HL-60/S4 (cell line): ENCODE data around the gene GTPBP1.

Source experiments
- in situ Hi-C: fragments of 300-500 bp; cut with MboI; formaldehyde crosslinking; loops from 2 replicates; pipeline ENCODE4 v1.14.3; 2022; ENCODE audit warnings: low sequenced_read_pairs

Gene GTPBP1

DNA sequence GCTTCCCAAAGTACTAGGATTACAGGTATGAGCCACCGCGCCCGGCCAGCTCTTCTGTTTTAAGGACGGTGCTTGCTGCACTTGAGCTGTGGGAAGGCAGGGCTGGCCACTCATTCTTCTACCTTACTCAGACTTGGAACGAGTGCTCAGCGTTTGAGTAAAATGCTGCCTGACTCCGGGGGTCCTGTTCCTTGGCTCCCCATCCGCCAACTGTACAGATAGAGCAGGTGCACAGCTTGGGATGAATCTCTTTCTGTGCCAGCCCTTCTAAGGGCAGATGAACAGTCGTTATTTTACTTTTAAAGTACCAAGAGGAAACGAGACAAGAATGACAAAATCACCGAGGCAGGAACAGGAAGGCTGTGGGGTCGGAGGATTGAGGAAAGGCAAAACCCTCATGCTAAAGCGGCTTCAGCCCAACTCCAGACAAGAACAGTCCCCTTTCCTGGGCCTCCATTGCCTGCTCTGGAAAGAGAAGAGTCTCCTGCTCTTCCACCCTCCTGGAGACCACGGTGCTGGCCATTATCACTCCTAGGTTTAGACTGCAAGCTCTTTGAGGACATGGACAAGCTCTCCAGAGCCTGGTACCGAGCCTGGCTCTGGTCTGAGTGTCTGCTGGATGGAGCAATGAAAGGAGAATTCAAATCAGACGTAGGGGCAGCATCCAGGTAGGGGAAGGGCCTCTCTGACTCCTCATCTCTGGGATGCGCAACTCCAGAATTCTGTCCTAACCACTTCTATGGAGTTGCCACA, 51.1 kb downstream of the GTPBP1 start:
- in situ Hi-C loops: no loop called here

DNA sequence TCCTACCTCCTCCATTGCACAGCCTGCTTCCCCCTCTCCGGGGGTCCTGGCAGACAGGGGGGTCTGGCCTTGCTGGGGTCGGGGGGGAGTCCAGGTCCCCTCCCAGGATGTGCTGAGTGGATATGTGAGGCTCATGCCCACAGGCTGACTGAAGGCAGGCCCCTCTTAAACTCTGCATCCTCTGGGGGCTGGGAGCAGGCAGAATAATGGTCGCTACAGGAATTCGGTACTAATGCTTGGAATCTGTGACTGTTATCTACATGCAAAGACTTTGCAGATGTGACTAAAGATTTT, 51.7 kb downstream of the GTPBP1 start:
- in situ Hi-C loops: no loop called here

DNA sequence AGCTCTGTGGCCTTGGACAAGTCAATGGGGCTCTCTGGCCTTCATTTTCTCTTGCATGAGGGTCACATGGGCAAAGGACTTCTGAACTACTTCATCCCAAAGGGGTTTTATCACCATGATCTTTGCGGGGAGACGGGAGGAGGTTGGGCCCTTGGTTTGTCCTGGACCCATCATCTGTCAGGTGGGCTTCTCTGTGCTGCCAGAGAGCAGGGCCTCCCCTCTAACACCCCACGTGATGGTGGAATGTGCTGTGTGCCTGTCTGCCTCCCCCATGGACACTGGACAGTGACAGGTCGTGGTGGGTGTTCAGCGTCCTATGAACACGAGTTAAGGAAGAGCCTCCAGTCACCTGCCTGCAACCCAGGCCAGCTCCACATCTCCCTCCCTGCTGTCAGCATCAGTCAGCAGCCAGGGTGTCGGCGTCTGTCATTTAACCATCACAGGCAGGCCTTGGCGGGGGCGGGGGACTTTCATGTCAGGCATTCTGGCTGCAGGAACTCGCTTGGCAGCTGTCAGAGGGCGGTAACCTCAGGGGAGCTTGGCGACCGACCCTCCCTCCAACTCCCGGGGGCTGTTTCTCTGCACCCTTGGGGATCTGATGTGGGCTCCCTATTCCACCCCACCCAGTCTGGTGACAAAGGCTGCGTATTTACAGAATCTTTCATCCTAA, 52.7 kb downstream of the GTPBP1 start:
- in situ Hi-C loops: no loop called here

DNA sequence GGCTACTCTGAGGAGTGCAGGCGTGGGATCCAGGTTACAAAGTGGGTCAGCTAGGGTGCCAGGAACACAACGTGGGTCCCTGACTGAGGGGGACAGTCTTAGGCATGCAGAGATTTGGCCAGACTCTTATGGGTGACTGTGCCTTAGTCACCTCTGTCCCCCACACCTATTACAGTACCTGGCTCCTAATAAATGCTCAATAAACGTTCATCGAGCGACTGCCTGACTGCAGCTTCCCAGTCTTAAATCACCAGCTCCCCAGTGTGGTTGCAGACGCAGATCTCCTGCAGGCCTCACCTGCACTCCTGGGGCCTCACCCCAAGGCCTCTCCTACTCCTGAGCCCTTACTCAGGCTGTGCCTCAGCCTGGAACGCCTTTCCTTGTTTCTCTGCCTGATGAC, 53.3 kb downstream of the GTPBP1 start:
- in situ Hi-C loops: no loop called here

DNA sequence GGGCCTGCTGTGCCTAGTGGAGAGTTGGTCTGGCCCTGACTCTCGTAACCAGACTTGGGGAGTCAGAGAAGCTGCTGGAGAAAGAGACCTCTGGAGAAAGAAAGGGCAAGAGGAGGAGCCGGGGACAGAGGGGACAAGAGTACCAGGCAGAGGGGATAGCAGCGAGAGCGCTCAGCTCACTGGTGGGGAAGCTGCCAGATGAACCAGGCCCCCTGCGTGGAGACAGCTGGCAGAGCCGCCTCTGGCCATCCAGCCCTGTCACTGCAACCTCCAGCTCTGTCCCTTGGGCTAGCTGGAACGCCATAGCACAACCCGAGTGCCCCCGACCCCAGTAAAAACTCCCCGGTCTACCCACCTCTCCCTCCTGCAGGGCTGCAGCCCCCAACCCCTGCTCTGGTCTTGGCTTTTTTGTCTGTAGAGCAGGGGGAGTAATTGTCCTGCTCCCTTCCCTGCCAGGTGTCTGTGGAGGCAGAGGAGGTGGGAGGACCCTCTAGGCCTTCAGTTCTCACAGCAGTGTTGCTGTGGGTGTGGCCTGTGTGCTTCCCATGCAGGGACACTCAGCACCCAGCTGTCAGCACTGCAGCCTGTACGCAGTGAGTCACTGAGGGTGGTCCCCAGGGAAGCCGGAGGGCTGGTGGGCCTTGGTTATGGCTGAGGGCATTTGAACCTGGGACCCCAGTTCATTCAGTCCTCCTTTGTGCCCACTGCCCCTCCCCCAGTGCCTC, 54.9 kb downstream of the GTPBP1 start:
- in situ Hi-C loops: no loop called here

DNA sequence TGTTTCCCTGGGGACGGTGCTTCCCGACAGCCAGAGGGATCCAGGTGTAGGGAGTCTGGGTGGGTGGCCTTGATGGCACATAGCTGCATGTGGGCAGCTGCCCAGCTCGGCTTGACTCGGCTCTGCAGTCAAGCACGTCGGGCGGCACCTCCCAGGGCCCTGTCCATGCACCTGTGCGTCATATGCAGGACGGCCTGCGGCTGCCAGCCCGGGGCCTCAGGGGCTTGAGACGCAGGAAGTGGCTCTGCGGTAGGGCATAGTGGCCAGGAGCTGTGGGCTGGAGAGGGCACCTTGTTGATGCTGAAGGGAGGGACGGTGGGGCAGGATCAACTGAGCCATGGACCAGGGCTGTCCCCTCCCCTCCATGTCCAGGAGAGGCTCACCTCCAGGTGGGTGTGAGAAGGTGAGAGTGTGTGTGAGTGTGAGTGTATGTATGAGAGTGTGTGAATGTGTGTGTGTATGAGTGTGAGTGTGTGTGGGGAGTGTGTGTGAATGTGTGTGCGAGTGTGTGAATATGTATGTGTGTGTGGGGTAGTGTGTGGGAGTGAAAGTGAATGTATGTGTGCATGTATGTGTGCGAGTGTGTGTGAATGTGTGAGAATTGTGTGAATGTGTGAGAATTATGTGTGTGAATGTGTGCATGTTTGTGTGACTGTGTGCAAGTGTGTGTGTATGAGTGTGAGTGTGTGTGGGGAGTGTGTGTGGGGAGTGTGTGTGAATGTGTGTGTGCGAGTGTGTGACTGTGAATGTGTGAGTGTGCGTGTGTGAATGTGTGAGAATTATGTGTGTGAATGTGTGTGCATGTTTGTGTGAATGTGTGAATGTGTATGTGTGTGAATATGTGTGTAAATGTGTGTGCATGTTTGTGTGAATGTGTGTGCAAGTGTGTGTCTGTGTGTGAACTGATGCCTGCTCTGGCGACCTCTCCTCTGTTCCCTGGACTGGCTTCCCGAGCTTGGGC, 55.7 kb downstream of the GTPBP1 start:
- in situ Hi-C loops: no loop called here

DNA sequence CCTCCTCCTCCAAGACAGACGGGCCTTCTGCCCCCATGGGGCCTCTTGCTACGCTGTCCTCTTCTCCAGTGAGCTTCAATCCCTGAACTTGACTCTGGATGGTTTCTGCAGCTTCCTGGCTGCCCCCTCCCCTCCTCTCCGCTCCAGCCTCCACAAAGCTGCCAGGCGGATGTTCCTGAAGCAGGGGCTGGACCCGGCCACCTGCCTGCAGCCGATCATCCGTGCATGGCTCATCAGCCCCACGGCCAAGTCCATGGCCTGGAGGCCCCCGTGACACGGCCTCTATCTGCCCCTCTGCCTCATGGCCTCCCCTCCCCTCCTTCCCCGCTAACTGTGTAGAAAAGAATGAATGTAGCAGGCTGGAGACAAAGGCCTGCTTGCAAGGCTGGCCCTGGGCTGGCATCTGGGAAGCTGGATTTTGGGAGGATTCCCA, 56.8 kb downstream of the GTPBP1 start:
- in situ Hi-C loops: no loop called here

DNA sequence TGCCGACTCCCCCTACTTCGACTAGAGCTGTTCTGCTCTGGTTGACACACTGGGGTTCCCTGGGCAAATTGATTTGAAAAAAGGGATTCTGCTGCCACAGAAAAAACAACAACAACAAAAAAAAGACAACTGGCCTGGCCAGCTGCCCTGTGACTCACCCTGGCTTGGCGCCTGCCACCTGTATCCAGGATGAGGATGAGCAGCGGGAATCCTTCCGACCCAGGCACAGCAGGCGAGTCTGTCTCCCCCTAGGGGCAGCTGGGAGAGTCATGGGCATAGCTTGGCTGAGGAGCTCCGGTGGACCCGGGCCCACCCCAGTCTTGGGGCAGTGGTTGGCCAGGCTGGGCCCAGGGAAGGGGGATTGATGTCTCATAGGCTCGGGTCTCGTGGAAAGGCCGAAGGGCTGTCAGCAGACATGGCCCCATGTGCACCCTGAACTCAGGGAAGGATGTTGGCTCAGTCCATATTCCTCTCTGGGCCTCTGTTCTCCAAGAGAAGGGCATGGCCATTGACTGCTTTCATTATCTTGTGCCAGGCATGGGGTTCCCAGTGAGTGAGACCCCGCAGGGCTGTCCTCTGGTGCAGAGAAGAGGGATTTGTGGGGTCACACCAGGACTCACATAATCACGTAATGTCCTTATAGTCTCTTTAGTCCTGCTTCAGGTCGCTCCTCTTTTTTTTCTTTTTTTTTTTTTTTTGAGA, 60.5 kb downstream of the GTPBP1 start:
- in situ Hi-C loops: no loop called here

DNA sequence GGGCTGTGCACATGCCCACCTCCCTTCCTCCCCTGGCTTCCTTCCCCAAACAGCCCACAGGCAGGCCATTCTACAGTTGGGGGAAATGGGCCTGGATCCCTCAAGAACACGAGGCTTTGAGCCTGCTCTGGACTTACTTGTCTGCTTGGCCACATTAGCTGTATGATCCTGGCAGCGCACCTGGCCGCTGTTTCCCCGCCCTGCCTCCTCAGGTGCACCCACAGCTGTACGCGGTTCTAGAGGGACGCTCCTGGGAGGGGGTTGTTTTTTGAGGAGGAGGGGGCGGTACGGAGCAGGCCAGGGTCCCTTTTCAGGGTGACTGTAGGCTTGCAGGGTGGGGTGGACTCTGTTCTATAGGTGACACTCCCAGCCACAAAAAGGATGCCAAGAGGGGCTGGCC, 61.6 kb downstream of the GTPBP1 start:
- in situ Hi-C loops: no loop called here

DNA sequence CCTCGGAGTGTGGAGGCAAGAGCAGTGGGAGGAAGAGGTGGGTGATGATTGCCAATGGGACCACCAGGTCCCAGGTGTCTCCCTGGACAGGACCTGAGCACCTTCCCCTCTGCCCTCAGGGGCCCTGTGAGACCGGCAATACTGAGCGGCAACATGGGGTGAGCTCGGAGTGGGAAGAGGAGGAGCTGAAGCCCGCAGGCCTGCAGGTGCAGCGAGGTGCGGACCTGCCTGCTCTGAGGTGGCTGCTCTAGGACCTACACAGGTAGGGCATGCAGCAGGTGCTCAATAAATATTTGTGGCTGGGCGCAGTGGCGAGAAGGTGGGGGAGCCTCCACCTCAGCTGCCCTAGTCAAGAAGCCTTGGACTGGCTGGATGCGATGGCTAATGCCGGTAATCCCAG, 62.3 kb downstream of the GTPBP1 start:
- in situ Hi-C loops: no loop called here

DNA sequence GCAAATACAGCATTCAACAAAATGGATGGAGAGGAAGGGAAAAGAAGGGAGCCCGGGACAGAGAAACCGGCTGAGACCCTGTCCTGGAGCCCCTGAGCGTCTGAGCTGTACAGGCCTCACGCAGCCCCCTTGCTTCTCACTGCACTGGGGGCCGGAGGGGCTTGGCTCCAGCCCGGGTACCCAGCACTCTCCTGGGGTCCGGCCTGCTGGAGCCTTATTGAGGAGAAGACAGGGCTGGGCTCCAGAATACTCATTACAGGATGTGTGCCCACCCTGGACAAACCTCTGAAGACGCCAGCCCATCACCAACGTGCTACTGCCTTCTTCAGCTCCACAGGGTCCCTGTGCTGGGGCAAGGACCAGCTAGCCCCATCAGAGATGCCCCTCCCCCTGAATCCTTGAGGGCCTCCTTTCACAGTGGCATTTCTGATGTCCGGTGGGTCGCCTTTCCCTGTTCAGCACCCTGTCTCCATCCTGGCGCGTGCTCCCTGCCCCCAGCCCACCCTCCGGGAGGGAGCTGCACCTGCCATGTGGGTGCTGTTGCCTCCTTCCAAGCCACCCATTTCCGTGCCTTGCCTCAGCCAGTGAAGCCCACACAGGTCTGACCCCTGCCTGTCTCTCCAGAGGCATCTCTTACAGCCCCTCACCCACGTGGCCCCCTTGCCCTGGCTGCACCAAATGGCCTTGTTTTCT, 64.7 kb downstream of the GTPBP1 start:
- in situ Hi-C loops: no loop called here

DNA sequence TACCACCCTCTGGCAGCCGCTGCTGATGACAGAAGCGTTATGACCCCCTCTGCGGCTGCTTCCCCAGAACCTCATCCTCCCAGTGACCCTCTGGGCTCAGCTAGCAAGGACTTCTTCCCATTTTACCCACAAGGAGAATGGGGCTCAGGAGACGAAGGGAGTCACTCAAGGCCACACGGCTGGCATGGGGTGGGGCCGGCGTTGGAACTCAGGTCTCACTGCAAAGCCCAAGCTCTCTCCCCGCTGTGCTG, 66.8 kb downstream of the GTPBP1 start:
- in situ Hi-C loops: no loop called here

DNA sequence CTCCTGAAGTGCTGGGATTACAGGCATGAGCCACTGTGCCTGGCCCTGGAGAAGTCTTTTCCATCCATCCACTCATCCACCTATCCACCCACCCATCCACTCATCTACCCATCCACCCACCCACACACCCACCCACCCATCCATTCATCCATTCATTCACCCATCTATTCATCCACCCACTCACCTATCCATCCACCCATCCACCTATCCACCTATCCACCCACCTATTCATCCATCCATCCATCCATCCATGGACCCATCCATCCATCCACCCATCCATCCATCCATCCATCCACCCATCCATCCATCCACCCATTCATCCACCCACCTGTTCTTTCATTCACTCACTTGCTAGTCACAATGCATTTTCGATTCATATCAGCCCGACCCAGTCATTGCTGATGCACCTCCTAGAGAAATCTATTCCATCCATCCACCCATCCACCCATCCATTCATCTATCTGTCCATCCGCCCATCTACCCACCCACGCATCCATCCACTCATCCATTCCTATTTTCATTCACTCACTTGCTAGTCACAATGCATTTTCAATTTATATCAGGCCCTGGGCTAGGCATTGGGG, 67.7 kb downstream of the GTPBP1 start:
- in situ Hi-C loops: no loop called here

DNA sequence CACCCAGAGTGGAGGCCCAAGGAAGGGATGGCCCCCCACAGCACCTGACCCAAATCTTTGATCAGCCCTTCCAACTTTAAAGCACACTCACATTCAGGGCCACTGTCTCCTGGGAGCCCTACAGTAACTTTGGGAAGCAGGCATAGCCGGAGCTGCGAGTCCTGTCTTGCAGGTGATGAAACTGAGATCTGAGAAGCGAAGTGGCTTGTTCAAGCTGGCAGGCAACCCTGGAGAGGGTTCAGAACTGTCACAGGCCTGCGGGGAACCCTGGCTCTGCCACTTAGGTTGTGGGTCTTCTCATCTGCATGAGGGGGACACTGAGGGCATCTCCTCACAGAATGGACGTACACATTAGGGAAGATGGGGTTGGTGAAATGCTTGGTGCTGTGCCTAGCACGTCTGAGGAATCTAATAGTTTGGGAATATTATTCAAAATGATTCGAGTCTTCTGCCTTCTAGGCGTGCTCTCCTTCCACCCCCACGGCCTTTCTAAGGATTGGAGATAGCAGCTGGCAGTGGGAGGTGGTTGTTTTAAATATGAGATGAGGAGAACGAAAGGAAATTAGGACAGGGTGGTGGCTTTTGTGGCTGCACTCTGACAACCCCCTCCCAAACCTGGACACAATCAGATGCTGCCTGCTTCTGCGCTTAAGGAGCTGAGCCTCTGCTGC, 68.9 kb downstream of the GTPBP1 start:
- in situ Hi-C loops: no loop called here

DNA sequence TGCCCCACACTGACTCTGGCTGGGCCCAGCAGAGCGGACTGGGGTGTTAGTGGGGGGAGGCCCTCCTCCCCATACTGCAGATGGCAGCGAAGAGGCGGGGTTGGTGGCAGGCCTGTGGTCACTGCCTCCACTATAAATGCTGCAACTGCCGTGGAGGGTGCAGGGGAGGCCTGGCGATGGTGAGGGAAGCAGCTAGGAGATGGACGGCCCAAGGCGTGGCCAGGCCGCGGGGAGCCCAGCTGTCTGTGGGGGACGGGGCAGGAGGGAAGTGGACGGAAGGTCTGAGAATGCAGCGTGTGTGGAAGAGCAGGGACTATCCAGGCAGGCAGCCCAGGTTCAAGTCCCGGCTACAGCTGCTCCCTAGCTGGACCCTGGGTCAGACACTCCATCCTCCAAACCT, 69.9 kb downstream of the GTPBP1 start:
- in situ Hi-C loops: no loop called here

DNA sequence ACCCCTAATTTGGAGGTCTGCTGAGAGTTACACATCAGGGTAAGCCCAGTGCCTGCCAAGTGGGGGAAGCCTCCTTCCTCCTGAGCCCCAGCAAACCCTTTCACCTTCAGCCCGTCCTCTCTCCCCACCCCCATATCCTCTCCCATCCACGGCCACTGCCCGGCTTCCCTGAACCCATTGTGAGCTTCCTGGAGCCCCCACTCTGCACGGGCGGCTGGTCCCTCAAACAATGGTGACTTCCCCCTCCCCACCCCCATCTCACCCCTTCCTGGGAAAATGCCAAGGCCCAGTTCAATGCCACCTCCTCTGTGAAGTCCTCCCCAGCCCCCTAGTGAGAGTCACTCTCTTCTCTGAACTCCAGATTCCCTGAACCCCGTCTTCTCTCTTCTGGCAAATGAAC, 70.3 kb downstream of the GTPBP1 start:
- in situ Hi-C loops: no loop called here

DNA sequence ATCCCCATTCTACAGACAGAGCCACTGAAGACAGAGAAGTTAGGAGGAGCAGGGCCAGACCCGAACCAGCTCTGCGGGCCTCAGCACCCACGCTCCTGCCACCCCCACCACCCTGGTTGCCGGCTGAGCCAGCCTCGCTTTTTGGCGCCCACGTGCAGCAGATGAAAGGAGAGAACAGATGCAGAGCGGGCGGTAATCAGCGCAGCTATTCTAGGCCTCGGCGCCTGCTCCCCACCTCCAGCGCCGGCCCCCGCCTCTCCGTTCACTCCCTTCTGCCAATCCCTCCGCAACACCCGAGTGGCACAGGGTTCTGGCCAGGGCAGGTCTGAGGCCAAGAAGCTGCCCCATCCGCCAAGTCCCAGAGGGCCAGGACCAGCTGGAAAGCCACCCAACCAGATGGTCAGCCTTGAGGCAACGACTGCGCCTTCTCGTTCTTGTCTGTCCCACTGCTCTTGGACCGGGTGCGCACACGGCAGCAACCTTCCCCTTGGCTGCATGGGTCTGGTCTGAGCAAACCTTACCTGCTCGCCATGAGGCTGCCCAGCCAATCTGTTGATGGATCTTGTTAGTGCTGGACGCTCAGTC, 71.4 kb downstream of the GTPBP1 start:
- in situ Hi-C loops: no loop called here

DNA sequence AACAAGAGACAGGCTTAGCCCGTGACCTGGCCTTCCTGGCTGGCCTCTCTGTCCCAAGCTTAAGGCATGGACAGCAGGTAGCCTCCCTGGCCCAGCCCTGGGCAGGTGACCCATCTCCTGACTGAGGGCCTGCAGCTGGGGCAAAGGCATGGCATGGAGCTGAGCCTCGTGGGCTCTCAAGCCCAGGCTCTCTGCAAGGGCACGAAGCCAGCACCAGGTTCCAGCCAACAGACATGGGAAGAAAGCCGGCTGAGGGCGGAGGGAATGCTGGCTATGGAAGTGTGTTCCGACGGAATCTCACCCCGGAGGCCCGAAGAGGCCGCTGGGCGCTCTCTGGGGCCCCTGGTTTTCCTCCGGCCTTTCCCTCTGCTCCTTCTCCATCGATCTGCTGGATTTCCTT, 75.3 kb downstream of the GTPBP1 start:
- in situ Hi-C loops: no loop called here
